Measurements from ENCODE around the gene FAM89B.
"Not testable (repeated sequence)": the region's sequence is repeated elsewhere in the genome, so short reads cannot be mapped to it uniquely, and the experiment has no call there.

Gene FAM89B

GRCh38 chr11:65572356-65573051 lies at the start of gene FAM89B:
Gene FAM89B (plus strand): TSS chr11:65572538. CDS start chr11:65572670, 132 bp downstream.
- peak; percentile 81 for DNase-seq (ENCODE audit: low read depth)

DNA sequence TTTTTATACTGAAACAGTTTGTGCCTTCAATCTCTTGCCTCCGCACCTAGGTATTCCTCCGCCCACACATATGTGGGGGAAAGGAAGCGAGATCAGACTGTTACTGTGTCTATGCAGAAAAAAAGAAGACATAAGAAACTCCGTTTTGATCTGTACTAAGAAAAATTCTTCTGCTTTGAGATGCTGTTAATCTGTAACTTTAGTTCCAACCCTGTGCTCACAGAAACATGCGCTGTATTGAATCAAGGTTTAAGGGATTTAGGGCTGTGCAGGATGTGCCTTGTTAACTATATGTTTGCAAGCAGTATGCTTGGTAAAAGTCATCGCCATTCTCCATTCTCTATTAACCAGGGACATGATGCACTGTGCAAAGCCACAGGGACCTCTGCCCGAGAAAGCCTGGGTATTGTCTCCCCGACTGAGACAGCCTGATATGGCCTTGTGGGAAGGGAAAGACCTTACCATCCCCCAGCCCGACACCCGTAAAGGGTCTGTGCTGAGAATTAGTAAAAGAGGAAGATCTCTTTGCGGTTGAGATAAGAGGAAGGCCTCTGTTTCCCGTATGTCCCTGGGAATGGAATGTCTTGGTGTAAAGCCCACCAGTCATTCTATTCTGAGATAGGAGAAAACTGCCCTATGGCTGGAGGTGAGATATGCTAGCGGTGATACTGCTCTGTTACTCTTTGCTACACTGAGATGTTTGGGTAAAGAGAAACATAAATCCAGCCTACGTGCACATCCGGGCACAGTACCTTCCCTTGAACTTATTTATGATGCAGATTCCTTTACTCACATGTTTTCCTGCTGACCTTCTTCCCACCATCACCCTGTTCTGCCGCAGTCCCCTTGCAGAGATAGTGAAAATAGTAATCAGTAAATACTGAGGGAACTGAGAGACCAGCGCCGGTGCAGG lies 49.4 kb upstream of the FAM89B start:
- not testable (repeated sequence) for DNase-seq (ENCODE audit: low read depth)

DNA sequence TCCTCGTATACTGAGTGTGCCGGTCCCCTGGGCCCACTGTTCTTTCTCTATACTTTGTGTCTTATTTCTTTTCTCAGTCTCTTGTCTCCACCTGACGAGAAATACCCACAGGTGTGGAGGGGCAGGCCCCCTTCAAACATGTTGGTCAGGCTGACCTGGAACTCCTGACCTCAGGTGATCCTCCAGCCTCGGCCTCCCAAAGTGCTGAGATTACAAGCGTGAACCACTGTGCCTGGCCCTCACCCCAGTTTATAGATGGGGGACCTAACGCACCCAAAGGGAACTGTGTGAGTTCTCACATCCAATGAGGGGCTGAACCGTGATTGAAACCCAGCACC lies 48.7 kb upstream of the FAM89B start:
- DNase-seq (ENCODE audit: low read depth) = not testable (repeated sequence)

- no peak for DNase-seq (ENCODE audit: low read depth)
Measured at GRCh38 chr11:65524014-65524740, 48.2 kb upstream of the FAM89B start.

GRCh38 chr11:65524741-65525545 lies 47.4 kb upstream of the FAM89B start, which contains the start of gene SCYL1:
Gene SCYL1 (plus strand): TSS chr11:65525083. CDS start chr11:65525154, 71 bp downstream.
- DNase-seq (ENCODE audit: low read depth) = peak; percentile 66

DNA sequence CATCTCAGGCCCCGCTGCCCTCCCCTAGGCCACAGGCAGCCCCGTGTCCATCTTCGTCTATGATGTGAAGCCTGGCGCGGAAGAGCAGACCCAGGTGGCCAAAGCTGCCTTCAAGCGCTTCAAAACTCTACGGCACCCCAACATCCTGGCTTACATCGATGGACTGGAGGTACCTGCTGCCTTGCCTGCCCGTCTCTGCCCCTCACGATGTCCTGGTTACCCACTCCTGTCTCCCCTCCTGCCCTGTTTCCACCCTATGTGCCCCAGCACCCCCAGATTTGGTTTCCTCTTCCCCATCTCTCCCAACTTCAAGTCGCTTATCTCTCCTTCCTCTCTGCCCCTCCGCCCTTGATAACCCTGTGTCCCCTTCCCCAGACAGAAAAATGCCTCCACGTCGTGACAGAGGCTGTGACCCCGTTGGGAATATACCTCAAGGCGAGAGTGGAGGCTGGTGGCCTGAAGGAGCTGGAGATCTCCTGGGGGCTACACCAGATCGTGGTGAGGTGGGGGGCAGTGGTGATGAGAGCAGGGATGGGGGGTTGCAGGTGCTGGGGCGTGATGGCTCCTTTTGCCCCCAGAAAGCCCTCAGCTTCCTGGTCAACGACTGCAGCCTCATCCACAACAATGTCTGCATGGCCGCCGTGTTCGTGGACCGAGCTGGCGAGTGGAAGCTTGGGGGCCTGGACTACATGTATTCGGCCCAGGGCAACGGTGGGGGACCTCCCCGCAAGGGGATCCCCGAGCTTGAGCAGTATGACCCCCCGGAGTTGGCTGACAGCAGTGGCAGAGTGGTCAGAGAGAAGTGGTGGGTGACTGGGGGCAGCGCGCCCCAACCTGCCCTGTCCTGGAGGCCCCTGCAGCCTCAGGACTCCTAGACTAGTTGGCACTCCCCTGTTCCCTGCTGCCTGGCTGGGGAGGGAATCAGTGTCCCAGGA lies 46.5 kb upstream of the FAM89B start:
- DNase-seq (ENCODE audit: low read depth) = no peak

DNA sequence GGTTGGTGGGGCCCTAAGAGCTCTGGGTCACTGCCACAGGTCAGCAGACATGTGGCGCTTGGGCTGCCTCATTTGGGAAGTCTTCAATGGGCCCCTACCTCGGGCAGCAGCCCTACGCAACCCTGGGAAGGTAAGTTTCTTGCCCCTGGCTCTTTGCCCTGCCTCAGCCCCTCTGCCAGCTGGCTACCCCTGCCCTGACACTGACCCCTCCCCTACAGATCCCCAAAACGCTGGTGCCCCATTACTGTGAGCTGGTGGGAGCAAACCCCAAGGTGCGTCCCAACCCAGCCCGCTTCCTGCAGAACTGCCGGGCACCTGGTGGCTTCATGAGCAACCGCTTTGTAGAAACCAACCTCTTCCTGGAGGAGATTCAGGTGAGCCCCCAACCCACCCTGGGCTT lies 45.6 kb upstream of the FAM89B start:
- DNase-seq (ENCODE audit: low read depth) = no peak

GRCh38 chr11:65528819-65529350 lies 43.5 kb upstream of the FAM89B start:
- DNase-seq (ENCODE audit: low read depth) = no peak

DNA sequence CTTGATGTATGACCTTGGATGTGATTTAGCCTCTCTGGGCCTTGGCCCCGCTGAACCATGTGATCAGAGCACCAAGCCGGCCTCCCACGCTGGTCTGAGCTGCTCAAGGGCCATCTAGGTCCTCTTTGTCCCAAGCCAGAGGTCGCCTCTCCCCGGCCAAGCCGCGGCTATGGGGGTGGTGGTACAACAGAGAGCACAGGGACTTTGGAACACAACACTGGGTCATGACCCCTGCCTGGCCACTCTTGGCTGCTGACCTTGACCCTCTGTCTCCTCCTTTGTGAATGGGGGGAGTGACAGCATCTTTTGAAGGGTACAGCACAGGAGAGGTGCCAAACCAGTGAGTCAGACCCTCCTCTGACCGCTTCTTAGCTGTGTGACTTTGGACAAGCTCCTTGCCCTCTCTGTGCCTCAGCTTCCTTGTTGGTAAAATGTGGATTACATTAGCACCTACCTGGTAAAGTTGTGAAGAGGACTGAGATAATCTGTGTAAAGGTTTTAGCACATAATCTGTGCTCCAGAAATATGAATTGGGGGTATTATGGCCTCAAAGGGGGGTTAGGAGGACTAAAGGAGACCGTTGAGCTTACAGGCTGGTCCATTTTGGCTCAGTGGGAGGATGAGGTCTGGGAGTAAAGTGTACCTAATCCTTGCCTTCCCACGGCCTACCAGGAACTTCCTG lies 42.7 kb upstream of the FAM89B start:
- DNase-seq (ENCODE audit: low read depth) = no peak

DNA sequence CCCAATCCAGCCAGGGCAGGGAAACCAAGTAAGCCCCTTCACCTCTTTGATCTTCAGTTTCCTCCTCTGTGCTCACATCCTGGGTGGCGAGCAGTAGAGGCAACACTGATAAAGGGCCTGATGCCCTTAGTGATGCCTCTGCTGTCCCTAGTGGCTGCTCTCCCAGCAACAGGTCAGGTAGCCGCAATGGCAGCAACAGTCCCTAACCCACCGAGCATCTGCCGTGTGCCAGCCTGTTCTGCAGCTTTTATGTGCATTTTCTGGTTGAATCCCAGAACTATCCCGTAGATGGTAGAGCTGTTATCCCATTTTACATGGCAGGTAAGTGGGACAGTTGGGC lies 42.2 kb upstream of the FAM89B start:
- DNase-seq (ENCODE audit: low read depth) = no peak

DNA sequence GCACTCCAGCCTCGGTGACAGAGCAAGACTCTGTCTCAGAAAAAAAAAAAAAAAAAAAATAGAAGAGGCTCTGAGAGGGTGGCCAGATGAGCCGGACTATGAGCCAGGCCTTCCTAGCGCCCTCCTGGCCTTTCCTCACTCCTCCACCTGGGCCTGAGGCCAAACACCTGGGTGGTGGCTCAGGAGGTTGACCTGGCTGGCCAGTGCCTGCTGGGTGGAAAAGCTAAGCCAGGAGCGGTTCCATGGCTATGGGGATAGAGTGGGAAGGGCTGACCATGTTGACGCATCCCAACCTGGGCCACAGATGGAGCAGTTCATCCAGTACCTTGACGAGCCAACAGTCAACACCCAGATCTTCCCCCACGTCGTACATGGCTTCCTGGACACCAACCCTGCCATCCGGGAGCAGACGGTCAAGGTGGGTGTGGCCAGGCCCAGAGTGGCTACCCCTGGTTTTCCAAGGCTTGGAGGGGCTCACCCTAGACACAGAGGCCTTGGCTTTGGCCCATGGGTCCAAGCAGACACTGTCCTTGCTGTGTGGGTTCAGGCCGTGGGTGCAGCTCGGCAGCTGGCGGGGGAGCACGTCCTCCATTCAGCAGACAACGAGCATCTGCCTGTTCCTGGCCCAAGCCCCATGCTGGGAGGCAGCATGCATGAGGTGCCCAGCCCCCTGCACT lies 39.8 kb upstream of the FAM89B start:
- DNase-seq (ENCODE audit: low read depth) = no peak

DNA sequence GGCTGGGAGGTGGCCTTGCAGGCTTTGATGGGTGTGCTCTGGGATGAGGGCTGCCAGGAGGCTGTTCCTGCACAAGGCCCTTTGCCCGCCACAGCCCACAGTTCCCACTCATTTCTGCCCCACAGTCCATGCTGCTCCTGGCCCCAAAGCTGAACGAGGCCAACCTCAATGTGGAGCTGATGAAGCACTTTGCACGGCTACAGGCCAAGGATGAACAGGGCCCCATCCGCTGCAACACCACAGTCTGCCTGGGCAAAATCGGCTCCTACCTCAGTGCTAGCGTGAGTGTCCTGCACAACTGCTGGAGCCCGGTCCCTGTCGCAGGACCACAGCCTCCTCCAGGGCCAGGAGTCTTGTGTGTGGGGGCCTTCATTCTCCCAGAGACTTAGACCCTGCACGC lies 37.2 kb upstream of the FAM89B start:
- DNase-seq (ENCODE audit: low read depth) = no peak

DNA sequence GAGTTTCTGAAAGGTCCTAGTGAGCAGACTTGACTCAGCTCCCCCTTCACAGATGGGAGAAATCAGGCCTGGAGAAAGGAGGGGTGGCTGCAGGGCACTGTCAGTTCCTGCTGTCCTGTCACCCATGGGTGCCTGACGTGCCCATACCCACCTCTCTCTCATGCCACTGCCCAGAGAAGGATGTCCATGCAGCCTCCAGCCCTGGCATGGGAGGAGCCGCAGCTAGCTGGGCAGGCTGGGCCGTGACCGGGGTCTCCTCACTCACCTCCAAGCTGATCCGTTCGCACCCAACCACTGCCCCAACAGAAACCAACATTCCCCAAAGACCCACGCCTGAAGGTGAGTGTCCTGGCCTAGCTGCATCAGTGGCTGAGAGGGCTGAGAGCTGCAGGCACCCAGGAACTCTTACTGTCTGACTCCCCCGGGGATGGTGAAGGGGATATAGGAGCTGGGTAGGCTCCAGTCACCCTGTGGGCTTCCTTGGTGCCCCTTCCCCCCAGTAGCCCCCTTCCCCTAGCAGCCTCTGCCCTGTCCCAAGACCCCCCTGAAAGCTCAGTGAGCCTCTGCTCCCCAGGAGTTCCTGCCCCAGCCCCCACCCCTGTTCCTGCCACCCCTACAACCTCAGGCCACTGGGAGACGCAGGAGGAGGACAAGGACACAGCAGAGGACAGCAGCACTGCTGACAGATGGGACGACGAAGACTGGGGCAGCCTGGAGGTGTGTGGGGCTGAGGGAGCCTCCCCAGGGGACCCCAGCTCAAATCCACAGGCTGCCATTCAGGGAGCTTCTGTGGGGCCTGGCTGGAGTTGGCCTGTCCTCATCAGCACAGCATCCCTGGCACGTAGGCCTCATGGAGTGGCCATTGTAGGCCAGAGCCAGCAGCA lies 35.7 kb upstream of the FAM89B start:
- DNase-seq (ENCODE audit: low read depth) = no peak

GRCh38 chr11:65537296-65537597 lies 35.1 kb upstream of the FAM89B start:
- DNase-seq (ENCODE audit: low read depth) = no peak

GRCh38 chr11:65537620-65538231 lies 34.6 kb upstream of the FAM89B start:
- DNase-seq (ENCODE audit: low read depth) = no peak

DNA sequence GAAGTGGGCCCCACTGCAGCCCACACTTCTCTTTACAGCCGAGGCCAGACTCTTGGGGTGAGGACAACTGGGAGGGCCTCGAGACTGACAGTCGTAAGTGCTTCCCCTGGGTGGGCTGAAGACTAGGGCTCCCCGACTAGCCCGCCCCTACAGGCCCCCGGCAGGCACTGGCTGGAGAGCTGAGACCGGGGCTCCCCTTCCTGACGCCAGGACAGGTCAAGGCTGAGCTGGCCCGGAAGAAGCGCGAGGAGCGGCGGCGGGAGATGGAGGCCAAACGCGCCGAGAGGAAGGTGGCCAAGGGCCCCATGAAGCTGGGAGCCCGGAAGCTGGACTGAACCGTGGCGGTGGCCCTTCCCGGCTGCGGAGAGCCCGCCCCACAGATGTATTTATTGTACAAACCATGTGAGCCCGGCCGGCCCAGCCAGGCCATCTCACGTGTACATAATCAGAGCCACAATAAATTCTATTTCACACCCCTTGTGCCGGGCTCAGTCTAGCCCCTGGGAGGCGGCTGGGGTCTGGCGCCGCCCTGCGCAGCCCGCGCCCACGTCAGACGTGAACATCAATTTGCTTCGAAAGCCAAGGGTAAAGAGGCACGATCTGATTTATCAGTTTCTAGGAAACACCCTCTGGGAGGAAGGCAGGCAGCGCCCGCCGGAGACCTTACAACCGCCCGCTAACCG lies 34.0 kb upstream of the FAM89B start:
- DNase-seq (ENCODE audit: low read depth) = no peak
